GM06990 (cell line): Measurements from ENCODE around the gene SLC37A4.
A peak's percentile ranks its signal among the peaks of the same experiment; 100 is the strongest.
"Not testable (repeated sequence)": the region's sequence is repeated elsewhere in the genome, so short reads cannot be mapped to it uniquely, and the experiment has no call there.

Experiments used
- DNase-seq: peaks from one replicate; pipeline ENCODE4 v3.0.0-alpha.2; 2011; ENCODE audit not compliant: insufficient read length; ENCODE audit errors: extremely low read depth
- H3K27me3 ChIP-seq: replicated peaks from 2 replicates; pipeline ENCODE4 v1.6.0; 2011; ENCODE audit warnings: low read length; ENCODE audit not compliant: control insufficient read depth, insufficient read depth
- H3K36me3 ChIP-seq: 2 replicates; pipeline ENCODE4 v1.5.1; 2011; ENCODE audit warnings: low read length; ENCODE audit not compliant: control insufficient read depth, insufficient read depth
- H3K4me3 ChIP-seq: replicated peaks from 2 replicates; pipeline ENCODE4 v1.5.1; 2011; ENCODE audit warnings: low read depth, mild to moderate bottlenecking, control low read depth, low read length
- TF ChIP-seq, protein P1 (sequence below): IDR thresholded peaks from 2 replicates; pipeline ENCODE4 v1.5.1; 2011; ENCODE audit warnings: low read length, control low read depth, mild to moderate bottlenecking, inconsistent platforms; ENCODE audit not compliant: insufficient read depth, poor library complexity, severe bottlenecking

The SLC37A4 gene

DNA sequence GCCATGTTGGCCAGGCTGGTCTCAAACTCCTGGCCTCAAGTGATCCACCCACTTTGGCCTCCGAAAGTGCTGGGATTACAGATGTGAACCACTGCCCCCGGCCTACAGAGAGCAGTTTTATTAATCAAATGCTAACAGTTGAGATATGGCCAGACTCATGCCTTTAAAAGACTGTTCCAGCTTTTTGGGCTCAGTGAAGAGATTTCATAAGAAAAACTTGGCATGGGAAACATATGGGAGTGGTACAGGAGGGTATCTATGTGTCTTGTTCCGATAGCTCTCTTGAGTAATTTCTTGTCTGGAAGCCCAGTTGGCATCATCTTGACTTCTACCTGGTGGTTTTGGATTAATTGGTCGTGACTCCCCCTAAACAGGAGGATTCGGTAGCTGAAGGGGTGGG lies 8.2 kb upstream of the SLC37A4 start:
- Histone ChIP-seq H3K4me3 (no peak overlapping the region), H3K27me3 (no peaks in the 10 kb centered on the region), H3K36me3 (no peaks in the 10 kb centered on the region)
- TF ChIP-seq, protein P1, sequence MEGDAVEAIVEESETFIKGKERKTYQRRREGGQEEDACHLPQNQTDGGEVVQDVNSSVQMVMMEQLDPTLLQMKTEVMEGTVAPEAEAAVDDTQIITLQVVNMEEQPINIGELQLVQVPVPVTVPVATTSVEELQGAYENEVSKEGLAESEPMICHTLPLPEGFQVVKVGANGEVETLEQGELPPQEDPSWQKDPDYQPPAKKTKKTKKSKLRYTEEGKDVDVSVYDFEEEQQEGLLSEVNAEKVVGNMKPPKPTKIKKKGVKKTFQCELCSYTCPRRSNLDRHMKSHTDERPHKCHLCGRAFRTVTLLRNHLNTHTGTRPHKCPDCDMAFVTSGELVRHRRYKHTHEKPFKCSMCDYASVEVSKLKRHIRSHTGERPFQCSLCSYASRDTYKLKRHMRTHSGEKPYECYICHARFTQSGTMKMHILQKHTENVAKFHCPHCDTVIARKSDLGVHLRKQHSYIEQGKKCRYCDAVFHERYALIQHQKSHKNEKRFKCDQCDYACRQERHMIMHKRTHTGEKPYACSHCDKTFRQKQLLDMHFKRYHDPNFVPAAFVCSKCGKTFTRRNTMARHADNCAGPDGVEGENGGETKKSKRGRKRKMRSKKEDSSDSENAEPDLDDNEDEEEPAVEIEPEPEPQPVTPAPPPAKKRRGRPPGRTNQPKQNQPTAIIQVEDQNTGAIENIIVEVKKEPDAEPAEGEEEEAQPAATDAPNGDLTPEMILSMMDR: no peak
- DNase-seq: no peak

DNA sequence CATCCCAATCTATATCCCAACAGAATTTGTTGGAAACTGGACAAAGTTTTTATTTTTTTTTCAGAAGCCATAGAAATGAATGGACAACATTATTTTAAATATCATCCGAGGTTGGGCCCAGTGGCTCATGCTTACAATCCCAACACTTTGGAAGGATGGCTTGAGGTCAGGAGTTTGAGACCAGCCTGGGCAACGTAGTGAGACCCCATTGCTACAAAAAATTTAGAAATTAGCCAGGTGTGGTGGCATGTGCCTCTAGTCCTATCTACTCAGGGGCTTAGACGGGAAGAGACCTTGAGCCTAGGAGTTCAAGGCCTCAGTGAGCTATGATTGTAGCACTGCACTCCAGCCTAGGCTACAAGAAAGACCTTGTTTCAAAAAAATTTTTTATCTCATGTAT lies 4.1 kb upstream of the SLC37A4 start:
- no peaks in the 10 kb centered on the region for H3K36me3 ChIP-seq
- H3K4me3 ChIP-seq: no peak overlapping the region
- H3K27me3 ChIP-seq: no peaks in the 10 kb centered on the region
- TF ChIP-seq, protein P1: no peak
- no peak for DNase-seq

DNA sequence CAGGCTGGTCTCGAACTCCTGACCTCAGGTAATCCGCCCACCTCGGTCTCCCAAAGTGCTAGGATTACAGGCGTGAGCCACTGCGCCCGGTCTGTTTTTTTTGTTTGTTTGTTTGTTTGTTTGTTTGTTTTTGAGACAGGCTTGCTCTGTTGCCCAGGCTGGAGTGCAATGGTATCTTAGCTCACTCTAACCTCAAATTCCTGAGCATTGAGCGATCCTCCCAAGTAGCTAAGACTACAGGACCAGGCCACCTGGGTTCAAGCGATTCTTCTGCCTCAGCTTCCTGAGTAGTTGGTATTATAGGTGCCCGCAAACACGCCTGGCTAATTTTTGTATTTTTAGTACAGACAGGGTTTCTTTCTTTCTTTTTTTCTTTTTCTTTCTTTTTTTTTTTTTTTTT lies 2.7 kb upstream of the SLC37A4 start:
- not testable (repeated sequence) for H3K27me3 ChIP-seq, H3K4me3 ChIP-seq, H3K36me3 ChIP-seq, DNase-seq

- DNase-seq: no peak
- Histone ChIP-seq H3K4me3 (no peak overlapping the region), H3K27me3 (no peaks in the 10 kb centered on the region), H3K36me3 (0 out of 2 replicates have a peak, but pooled peaks cover 2% of the 10 kb centered on the region)
- TF ChIP-seq, protein P1: no peak
These were observed 1.2 kb upstream of the SLC37A4 start for GRCh38 chr11:119031912-119032280.

DNA sequence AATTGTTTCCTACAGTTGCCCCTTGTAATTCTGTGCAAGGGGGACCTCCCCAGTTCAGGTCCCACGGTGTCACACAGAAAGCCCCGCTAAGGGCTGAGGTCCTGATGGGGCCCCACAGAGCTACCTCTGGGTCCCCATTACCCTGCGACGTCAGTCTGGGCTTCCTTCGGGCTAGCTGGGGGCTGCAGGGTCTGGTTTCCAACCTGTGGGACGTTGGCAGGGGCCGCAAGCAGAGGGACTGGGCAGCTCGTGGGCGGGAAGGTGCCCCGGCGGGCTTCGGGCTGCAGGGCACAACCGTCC lies 698 bp downstream of the SLC37A4 start:
- Histone ChIP-seq H3K4me3 (peak overlapping the region; percentile 94), H3K27me3 (no peaks in the 10 kb centered on the region), H3K36me3 (peaks cover 11% of the 10 kb centered on the region)
- TF ChIP-seq, protein P1: no peak
- DNase-seq: no peak

DNA sequence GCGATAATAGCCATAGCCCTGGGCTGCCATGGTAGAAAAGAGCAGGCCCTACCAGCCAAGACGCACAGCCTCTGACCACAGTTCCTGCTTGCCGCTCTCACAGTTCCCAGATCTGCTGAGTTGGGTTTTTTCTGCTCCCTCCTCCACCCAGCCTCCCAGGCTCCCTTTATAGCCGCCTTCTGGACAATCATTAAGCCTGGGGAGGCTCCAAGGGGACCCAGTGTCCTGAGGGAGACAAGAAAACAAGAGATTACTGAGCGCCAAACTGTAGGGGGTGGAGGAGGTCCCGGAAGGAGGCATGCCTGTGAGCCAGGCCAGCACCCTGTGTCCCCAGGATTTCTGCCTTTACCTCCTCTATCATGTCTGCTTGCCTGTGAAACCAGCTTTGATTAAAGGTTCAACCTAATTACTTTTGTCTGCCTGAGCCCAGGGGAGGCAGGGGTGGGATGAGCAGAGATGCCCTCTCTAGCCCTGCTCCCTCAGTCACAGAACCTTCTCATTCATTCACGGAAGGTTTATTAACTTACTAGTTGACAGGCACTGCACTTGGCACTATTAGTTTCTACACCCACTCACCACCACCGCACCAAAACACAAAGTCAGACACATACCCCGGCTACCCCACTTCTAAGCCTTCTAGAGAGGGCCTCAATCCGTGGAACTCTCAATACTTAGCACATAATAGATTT lies 1.2 kb downstream of the SLC37A4 start:
- DNase-seq: no peak
- Histone ChIP-seq H3K36me3 (peaks cover 13% of the 10 kb centered on the region), H3K27me3 (no peaks in the 10 kb centered on the region), H3K4me3 (peak overlapping the region; percentile 94)
- TF ChIP-seq, protein P1: no peak
